Astrocyte (in vitro differentiated cells and primary cell): ENCODE measurements around the gene NTM.

ENCODE experiments used
- EZH2 ChIP-seq: IDR thresholded peaks from 2 replicates; pipeline ENCODE4 v1.6.1; 2012; ENCODE audit warnings: mild to moderate bottlenecking, low read length, inconsistent platforms; ENCODE audit not compliant: insufficient read depth
- TF ChIP-seq, protein P1 (sequence below): IDR thresholded peaks from 2 replicates; pipeline ENCODE4 v1.5.1; 2011; ENCODE audit warnings: low read depth, mild to moderate bottlenecking, inconsistent platforms, low read length, moderate library complexity; ENCODE audit not compliant: insufficient read depth

DNA sequence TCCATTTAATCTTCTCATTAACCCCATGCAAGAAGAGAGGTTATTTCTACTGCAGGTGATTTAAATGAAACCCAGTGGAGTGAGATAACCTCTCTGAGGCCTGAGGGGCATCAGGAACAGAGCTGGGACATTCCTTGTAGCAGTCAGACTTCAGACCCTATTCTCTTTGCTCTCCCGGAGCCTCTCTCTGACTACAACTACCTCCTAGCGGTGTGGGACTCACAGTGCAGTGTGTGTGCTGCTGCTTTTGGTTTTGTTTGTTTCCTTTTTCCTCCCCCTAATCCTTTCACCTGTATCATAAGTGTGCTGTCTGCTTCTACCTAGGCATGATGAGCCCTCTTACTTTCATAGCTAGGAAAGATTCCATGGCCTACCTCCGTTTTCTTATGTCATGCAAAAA lies 769.6 kb downstream of the NTM start:
- TF ChIP-seq, protein P1, sequence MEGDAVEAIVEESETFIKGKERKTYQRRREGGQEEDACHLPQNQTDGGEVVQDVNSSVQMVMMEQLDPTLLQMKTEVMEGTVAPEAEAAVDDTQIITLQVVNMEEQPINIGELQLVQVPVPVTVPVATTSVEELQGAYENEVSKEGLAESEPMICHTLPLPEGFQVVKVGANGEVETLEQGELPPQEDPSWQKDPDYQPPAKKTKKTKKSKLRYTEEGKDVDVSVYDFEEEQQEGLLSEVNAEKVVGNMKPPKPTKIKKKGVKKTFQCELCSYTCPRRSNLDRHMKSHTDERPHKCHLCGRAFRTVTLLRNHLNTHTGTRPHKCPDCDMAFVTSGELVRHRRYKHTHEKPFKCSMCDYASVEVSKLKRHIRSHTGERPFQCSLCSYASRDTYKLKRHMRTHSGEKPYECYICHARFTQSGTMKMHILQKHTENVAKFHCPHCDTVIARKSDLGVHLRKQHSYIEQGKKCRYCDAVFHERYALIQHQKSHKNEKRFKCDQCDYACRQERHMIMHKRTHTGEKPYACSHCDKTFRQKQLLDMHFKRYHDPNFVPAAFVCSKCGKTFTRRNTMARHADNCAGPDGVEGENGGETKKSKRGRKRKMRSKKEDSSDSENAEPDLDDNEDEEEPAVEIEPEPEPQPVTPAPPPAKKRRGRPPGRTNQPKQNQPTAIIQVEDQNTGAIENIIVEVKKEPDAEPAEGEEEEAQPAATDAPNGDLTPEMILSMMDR, result no peak
- TF ChIP-seq EZH2, result no peak
